Stimulated activated CD4-positive, alpha-beta T cell treated with anti-CD3 and anti-CD28 coated beads, TNF-alpha, amount 100 ng/mL, for 4 hours (primary cell): ENCODE measurements around the gene ABCC6.
"Not testable (repeated sequence)": the region's sequence is repeated elsewhere in the genome, so short reads cannot be mapped to it uniquely, and the experiment has no call there.

Source experiments
- DNase-seq, 3 experiments: peaks; one replicate each; pipeline ENCODE4 v3.0.0-alpha.2; 2020; ENCODE audit warnings: low read depth in 3 of 3

The ABCC6 gene

DNA sequence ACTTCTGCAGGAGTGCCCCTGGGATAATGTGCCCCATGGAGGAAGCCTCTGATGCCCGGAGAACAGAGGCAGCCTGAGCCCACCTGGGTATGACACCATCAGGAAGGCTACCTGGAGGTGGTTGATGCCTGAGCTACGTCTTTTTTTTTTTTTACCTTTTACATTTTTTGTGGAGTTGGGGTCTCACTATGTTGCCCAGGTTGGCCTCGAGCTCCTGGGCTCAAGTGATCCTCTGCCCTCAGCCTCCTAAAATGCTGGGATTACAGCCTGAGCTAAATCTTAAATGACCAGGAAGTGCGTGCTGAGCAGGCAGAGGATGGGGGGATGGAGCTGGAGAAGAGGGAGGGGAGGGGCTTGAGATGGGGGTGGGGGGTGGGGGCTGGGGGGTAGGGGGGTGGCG lies 32.7 kb downstream of the ABCC6 start:
- no peak for DNase-seq

DNA sequence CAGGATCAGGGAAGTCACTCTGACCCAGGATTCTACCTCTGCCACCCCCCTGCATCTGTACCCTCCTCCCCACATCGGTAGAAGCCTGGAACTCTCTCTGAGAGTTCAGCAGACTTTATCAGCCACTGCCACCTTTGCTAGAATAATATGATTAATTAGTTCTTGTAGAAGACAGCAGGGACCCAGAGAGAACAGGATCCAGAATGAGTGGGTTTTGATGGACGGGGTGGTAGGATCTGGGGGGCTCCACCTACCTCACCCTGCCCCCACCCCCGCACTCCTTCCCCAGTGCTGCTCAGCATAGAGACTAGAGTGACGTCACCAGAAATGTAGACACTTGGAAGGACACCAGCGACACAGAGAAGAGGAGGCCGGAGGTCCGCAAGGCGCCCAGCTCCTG lies 33.5 kb downstream of the ABCC6 start:
- DNase-seq = no peak

DNA sequence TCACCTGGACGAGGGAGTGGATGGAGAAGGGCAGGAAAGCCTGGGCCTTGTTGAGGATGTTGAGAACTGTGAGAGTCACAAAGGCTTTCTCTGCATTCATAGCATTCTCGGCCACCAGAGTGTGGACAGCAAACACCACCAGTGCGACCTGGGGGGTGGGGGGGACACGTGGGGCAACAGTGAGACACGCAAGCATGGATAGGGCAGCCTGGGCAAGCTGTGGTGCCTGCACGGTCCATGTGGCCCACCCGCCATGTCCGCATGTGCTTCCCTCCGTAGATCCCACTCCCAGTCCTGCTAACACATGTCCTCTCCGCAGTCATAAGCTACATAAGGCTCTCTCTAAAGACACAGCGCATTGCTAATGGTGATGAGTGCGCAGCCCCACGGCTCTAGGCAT lies 34.5 kb downstream of the ABCC6 start:
- DNase-seq = no peak

DNA sequence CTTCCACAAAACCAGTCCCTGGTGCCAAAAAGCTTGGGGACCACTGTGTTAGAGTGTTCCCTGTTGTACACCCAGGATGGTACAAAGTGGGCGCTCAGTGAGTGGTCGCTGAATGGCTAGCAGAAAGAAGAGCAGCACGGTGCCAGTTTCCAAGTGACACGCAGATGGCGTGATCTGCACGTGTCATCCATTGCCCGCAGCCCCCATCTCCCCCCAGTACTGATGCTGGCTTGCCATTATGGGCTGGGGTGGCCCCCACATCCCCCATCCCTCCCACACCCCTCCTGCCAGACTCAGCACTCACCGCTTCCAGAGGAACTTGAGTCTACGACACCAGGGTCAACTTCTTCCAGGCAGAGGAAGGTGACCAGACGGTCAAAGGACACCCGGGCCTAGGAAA lies 36.5 kb downstream of the ABCC6 start:
- no peak for DNase-seq

DNA sequence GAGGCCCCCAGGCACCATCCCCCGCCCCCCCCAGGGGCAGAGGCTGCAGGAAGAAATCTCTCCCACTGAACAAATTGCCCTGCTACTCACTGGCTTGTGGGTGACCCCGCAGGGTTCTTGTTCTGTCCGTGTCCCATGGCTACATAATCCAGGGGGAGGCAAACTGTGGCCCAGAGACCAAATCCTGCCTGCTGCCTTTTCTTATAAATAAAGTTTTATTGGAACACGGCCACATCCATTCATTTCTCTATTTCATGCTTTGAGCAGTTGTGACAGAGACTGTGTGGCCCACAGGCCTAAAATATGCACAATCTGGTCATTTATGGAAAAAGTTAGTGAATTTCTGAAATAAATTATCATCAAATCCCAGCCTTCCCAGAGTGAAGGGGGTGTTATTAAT lies 38.2 kb downstream of the ABCC6 start:
- DNase-seq = no peak

DNA sequence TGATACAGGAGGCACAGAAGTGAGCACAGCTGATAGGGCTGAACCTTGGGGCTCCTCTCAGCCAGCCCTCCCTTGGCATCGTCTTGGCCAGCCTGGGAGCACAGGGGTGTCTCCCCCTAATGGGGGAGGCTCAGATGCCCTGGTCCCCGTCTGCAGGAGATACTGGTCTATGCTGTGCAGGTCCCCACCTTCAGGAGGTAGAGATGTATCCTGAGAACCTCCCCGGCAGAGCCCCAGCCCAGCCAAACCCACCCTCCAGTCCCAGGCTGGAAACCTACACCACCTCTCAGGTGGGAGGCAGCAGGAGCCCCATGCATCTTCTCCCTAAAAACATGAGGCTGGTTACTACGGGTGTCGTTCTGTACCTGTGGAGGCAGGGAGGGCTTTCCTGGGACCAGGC lies 38.7 kb downstream of the ABCC6 start:
- DNase-seq = no peak

DNA sequence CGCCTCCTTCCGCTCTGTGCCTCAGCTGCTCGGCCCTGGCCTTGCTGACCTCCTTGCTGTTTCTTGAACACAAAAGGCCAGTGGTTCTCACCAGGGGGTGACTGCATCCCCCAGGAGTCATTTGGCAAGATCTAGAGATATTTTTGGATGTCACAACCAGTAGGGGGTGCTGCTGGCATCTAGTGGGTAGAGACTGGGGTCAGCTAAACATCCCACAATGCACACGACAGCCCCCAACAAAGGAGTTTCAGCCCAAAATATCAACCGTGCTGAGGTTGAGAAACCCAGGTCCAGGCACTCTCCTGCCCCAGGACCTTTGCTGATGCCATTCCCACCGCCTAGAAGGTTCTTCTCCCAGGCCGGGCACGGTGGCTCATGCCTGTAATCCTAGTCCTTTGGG lies 39.7 kb downstream of the ABCC6 start:
- no peak for DNase-seq

DNA sequence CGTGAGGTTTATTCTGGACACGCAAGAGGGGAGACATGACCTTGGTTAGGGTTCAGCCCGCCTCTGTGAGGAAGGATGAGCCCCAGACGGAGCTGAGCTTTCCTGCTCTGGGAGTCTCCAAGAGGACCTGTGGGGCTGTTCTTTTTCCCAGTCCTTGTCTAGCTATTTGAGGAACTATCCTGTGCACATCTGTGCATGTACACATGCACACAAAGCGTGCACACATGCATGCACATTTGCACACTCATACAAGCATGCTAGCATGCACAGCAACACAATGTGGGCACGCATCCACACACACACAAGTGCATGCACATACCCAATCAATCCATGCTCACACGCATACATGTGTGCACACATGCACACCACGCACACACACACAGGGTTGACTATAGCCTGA lies 40.4 kb downstream of the ABCC6 start:
- DNase-seq = no peak

DNA sequence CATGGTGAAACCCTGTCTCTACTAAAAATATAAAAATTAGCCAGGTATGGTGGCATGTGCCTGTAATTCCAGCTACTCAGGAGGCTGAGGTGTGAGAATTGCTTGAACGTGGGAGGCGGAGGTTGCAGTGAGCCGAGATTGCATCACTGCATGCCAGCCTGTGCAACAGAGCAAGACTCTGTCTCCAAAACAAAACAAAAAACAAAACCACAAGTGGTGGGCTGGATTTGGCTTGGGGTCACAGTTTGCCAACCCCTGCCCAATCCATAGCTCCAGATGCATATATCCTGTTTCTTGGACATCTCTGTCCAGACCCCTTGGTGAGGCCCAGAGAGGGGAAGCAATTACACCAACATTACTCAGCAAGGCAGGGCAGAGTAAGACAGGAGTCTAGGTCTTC lies 41.5 kb downstream of the ABCC6 start:
- DNase-seq = not testable (repeated sequence)

DNA sequence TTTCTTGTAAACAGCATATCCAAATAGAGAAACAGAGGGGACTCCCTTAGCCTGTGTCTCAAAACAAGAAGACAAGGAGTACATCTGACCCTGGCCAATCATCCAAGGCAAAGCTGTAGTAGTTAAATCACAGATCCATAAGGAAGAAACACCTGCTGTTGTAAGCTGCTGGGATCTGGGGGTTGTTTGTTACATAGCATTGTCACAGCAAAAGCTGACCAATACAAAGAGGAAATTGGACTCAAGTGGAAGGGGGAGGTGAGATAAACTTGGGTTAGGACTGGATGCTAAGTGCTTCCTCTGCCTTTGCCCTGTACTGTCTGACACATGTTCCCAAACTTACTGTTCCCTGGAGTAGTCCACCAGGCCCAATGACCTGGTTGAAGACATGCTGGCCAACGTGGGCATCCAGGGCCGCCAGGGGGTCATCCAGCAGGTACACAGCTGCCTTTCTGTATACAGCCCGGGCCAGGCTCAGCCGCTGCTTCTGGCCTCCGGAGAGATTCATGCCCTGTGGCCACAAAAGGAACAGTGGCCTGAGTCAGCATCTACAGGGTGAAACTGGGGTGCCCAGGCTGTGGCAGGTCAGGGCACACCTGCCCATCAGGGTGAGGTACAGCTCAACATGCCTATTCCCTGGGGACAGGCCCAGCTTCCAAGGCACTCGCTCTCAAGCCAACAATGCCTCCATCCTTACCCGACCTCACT lies 44.7 kb downstream of the ABCC6 start:
- no peak for DNase-seq

DNA sequence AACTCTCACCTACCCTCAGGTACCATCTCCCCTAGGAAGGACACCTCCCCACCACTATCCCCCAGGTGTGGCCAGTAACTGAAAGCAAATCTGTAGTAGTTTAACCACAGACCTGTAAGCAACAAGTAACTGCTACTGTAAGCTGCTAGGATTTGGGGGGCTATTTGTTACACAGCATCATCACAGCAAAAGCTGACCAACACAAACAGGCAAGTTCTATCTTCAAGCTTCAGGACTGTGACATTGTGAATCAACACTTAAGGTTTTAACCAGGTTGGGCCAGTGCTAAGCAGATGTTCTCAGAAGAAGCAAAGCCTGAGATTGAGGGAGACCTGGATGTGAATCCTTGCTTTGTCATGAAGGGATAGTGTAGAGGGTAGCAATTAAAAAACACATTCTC lies 47.0 kb downstream of the ABCC6 start:
- DNase-seq = no peak

DNA sequence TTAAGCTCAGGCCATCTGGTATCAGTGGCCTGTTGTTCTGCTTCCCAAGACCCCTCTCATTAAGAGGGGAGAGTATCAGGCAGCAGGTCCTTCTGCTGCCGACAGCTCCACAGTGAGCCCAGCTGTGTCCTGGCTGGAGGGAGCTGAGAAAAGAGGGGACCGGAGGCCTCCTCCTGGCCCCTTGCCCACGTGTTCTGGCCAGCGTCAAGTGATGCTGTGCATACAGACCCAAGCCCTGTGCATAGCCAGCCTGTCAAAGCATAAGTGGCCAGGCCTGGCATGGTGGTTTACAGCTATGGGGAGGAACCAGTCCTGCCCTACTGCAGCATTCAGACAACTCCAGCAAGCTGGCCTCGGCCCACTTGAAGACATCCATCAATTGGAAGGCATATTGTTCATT lies 48.0 kb downstream of the ABCC6 start:
- DNase-seq = no peak

DNA sequence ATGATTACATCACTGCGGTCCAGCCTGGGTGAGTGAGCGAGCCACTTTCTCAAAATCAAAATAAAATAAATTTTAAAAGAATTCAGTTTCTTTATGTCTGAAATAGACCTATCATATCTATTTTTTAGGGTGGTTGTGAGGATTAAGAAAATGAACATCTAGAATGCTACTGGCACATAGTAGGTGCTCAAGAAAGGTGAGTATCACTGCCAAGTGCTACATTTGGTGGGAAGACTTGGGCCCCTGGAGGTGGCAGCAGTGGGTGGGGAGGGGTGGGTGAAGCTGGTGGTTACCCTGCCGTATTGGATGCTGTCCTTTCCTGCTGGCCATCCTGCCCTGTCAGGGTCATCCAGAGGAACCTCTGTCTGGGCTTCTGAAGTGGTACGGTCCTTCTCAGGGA lies 50.3 kb downstream of the ABCC6 start:
- DNase-seq = no peak

DNA sequence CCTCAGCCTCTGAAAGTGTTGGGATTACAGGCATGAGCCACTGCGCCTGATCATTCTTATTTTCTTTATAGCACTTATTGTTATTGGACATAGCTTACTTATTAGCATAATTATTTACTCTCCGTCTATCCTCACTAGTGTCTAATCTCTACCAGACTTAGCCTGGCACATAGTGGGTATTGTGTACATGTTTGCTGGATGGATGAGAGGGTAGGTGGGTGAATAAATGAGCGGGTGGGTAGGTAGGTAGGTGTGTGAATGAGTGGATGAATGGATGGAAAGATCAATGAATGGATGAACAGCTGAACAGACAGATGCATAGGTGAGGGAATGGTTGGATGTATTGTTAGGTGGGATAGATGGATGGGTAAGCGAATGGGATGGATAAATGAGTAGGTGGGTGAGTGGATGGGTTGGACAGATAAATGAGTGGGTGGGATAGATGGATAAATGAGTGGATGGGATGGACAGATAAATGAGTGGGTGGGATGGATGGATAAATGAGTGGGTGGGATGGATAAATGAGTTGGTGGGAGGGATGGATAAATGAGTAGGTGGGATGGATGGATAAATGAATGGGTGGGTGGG lies 51.9 kb downstream of the ABCC6 start:
- DNase-seq = no peak

DNA sequence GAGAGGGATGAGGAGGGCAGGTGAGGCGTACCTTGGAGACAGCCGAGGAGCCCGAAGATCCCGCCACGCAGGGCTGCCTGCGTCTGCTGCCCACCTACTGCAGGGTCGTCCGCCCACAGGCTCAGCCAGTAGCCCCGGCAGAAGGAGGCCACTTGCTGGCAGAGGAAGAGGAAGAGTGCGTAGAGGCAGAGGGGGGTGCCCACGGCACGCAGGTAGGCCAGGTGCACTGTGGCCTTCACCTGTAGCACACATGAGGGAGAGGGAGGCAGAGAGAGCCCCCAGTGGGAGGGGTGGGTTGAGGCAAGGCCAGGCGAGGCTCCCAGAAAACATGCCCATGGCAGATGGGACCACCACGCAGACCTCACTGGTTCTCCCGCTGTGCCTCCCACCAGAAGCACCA lies 53.7 kb downstream of the ABCC6 start:
- no peak for DNase-seq

DNA sequence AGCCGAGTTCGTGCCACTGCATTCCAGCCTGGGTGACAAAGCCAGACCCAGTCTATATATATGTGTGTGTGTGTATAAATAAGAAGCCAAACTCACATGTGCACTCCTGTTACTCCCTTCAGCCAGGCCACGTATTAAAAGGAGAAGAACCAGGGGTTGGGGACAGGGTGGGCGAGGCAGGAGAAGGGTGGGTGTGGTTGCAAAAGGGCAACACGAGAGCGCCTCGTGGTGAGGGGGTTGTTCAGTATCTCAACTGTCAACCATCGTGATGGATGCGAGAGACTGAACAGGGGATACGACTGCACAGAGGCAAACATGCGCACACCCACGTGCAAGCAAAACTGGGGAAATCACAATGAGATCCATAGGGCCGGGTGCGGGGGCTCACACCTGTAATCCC lies 54.9 kb downstream of the ABCC6 start:
- DNase-seq = no peak

DNA sequence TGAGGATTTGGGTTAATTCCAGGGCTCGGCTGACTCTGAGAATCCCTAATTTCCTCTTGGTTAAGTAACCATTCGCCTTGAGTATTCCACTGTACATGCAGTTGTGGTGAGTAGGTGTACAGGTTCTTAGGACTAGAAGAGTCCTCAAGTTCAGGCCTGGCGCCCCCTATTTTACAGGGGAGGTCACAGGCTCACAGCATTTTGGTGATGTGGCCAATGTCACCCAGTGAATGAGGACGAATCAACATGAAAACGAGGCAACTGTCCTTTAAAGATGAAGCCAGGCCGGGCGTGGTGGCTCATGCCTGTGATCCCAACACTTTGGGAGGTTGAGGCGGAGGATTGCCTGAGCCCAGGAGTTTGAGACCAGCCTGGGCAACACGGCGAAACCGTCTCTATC lies 55.4 kb downstream of the ABCC6 start:
- no peak for DNase-seq

DNA sequence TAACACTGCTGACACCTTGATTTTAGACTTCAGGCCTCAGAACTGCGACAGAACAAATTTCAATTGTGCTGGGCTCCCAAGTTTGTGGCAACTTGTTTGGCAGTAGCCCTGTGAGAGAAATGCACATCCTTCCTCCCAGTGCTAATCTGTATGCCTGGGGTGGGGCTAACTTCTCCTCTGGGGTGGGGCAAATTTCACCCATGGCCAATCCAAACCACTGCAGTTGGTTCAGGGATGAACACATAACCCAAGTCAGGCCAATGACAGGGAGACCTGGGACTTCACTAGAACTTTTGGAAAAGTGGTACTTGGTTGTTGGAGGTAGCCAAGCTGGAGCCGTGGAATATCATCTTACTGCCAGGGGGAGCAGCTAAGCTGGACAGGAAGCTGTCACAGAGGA lies 56.3 kb downstream of the ABCC6 start:
- no peak for DNase-seq

DNA sequence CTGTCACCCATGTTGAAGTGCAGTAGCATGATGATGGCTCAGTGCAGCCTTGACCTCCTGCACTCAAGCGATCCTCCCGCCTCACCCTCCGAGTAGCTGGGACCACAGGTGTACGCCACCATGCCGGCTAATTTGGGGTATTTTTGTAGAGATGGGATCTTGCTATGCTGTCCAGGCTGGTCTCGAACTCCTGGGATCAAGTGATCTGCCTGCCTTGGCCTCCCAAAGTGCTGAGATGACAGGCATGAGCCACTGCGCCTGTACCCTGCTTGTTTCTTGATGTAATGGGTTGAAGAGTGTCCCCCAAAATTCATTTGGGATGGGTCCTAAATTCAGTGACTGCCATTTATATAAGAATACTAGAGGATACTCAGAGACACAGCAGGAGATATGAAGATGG lies 57.2 kb downstream of the ABCC6 start:
- DNase-seq = no peak

DNA sequence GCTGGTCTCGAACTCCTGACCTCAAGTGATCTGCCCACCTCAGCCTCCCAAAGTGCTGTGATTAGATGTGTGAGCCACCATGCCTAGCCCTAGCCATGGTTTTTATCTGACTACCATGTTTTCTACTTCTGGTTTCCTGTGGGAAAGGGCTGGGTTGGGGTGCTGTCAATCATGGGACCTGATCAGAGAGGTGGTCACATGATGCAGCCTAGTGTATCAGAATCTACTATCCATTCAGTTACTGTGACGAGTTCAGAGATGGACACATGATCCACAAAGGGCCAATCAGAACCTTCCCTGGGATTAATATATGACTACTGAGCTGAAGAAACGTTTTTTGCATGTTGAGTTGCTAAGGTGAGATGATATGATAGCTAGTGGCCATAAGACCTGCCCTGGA lies 59.1 kb downstream of the ABCC6 start:
- DNase-seq = no peak

DNA sequence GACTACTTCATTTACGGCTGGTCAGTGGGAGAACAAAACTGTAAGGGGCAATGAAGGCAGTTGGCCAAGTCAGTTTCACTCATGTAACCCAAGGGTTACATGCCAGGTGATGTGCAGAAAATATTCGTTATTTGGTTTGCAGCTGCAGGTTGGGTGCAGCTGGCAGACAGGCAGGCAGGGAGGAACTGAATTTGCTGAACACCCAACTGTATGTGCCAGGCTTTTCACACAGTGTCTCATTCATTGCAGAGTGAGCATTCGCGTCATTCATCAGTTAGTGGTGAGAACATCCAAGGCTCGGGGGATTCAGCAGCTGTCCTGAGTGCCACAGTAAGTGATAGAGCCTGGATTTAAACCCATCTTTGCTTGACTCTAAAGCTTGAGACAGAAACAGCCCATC lies 59.7 kb downstream of the ABCC6 start:
- no peak for DNase-seq

DNA sequence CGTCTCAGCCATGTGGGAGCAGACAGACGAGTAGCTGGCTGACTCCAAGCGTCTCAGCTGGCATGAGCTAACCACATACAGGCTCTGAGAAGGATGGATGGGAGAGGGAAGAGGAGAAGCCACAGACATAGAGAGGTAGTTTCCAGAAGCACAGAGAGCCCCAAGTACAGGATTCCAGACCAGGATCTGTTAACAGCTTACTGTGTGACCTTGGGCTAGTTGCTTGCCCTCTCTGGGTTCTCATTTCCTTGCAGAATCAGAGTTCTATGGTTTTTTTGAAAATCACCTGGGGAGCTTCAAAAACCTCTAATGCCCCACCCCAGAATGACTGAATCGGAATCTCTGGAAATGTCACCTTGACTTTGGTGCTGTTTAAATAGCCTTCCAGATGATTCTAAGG lies 60.2 kb downstream of the ABCC6 start:
- DNase-seq = no peak

DNA sequence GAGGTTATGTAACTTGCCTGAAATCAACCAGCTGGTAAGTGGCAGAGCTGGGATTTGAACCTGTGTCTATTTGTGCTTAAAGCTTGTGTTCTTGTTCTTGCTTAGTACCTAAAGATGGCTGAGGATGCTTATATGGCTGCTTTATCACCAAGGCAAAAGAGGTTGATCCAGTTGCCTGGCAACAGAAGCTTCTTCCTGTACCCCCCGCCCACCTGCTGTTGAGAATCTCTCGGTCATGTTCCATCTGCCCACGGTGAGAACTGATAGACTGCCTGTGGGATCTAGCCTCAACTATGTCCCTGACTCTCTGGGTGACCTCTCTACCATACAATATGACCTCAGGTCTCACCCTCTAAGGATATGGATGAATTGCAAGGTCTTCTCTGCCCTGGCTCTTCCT lies 60.7 kb downstream of the ABCC6 start:
- DNase-seq = no peak

DNA sequence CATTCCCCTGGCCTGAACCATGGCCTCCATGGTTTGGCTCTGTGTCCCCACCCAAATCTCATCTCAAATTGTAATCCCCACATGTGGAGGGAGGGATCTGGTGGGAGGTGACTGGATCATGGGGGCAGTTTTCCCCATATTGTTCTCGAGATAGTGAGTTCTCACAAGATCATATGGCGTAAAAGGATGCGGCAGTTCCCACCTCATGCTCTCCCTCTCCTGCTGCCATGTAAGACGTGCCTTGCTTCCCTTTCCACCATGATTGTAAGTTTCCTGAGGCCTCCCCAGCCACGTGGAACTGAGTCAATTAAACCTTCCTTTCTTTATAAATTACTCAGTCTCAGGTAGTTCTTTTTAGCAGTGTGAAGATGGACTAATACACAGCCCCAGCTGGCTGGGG lies 61.5 kb downstream of the ABCC6 start:
- not testable (repeated sequence) for DNase-seq
